HepG2 (cell line): ENCODE measurements around the gene SYMPK. TPM values are rescaled to one million over a fixed set of nuclear protein-coding genes. Genes with fewer than 3 reads are reported as not detected.
A peak's percentile ranks its signal among the peaks of the same experiment; 100 is the strongest.

Source experiments
- AKAP8 ChIP-seq: sonication (generic); formaldehyde crosslinking; IDR thresholded peaks from 2 replicates; pipeline ENCODE4 v1.5.1; 2020; ENCODE audit warnings: mild to moderate bottlenecking, missing genetic modification reagents
- CREB1 ChIP-seq, 2 experiments: fragments of 450-650 bp in 1 of 2; IDR thresholded peaks; 2 replicates each; pipeline ENCODE4 v1.6.1; 2016 to 2017; ENCODE audit warnings: control low read depth in 1 of 2, mild to moderate bottlenecking in 1 of 2, missing compliant biosample characterization in 1 of 2, missing genetic modification characterization in 1 of 2
- EZH2 ChIP-seq: conservative IDR thresholded peaks from 2 replicates; pipeline ENCODE4 v1.6.1; 2012; ENCODE audit warnings: mild to moderate bottlenecking, low read depth, low read length, moderate library complexity
- GATA4 ChIP-seq: sonication (generic); IDR thresholded peaks from 2 replicates; pipeline ENCODE4 v1.6.1; 2016; ENCODE audit warnings: antibody characterized with exemption, low read depth, borderline replicate concordance
- GTF3A ChIP-seq: sonication (generic); formaldehyde crosslinking; conservative IDR thresholded peaks from 2 replicates; pipeline ENCODE4 v1.4.0; 2020; ENCODE audit warnings: mild to moderate bottlenecking, missing genetic modification reagents
- HES4 ChIP-seq: sonication (generic); formaldehyde crosslinking; IDR thresholded peaks from 2 replicates; pipeline ENCODE4 v1.9.0; 2021; ENCODE audit warnings: mild to moderate bottlenecking, missing genetic modification reagents, borderline replicate concordance
- HOXD1 ChIP-seq: sonication (generic); formaldehyde crosslinking; IDR thresholded peaks from 2 replicates; pipeline ENCODE4 v1.5.0; 2020; ENCODE audit warnings: missing genetic modification reagents
- KLF11 ChIP-seq: IDR thresholded peaks from 2 replicates; pipeline ENCODE4 v1.6.1; 2016; ENCODE audit warnings: missing compliant biosample characterization
- MAFF ChIP-seq: IDR thresholded peaks from 2 replicates; pipeline ENCODE4 v1.6.1; 2011; ENCODE audit warnings: low read depth, low read length, improper control_type of control experiment
- MEF2D ChIP-seq: sonication (generic); formaldehyde crosslinking; IDR thresholded peaks from 2 replicates; pipeline ENCODE4 v1.5.1; 2020; ENCODE audit warnings: mild to moderate bottlenecking, missing genetic modification reagents
- NCOR1 ChIP-seq: fragments of 200-600 bp; sonication (generic); IDR thresholded peaks from 2 replicates; pipeline ENCODE4 v1.7.0; 2017; ENCODE audit warnings: antibody characterized with exemption, low read length, borderline replicate concordance
- YEATS4 ChIP-seq: sonication (generic); formaldehyde crosslinking; IDR thresholded peaks from 2 replicates; pipeline ENCODE4 v1.4.0; 2020; ENCODE audit warnings: missing genetic modification reagents, borderline replicate concordance
- ZFX ChIP-seq: sonication (generic); formaldehyde crosslinking; IDR thresholded peaks from 2 replicates; pipeline ENCODE4 v1.4.0; 2020; ENCODE audit warnings: mild to moderate bottlenecking, low read depth, missing genetic modification reagents, moderate library complexity
- ZNF256 ChIP-seq: sonication (generic); formaldehyde crosslinking; conservative IDR thresholded peaks from 2 replicates; pipeline ENCODE4 v1.4.0; 2020; ENCODE audit warnings: missing genetic modification reagents
- ZNF556 ChIP-seq: sonication (generic); formaldehyde crosslinking; IDR thresholded peaks from 2 replicates; pipeline ENCODE4 v1.4.0; 2020; ENCODE audit warnings: mild to moderate bottlenecking, missing genetic modification reagents, borderline replicate concordance
- ZNF878 ChIP-seq: sonication (generic); formaldehyde crosslinking; IDR thresholded peaks from 2 replicates; pipeline ENCODE4 v1.8.1; 2023; ENCODE audit warnings: mild to moderate bottlenecking, missing genetic modification reagents, moderate library complexity
- ZSCAN12 ChIP-seq: sonication (generic); formaldehyde crosslinking; IDR thresholded peaks from 2 replicates; pipeline ENCODE4 v1.9.0; 2021; ENCODE audit warnings: mild to moderate bottlenecking, missing genetic modification reagents
- polyA plus RNA-seq, 8 experiments: library from polyadenylated mRNA; depleted of rRNA in 3 of 8; stranded (reverse) in 7 of 8; unstranded in 1 of 8; fragments of >200 nt; fragmentation: Illumina TruSeq in 4 of 8; extraction: Trizol in 4 of 8; gene quantifications; 2 replicates each; pipeline versions ENCODE4 v1.2.1 to v1.2.3, GENCODE V29; 2011 to 2016; ENCODE audit warnings: low read depth in 4 of 8, missing spikeins in 1 of 8, mixed read lengths in 1 of 8; ENCODE audit not compliant: insufficient read depth in 1 of 8
- total RNA-seq, 5 experiments: library from RNA; depleted of rRNA; stranded (reverse); fragments of >200 nt; fragmentation: Illumina TruSeq; extraction: Trizol; gene quantifications; 2 replicates each; pipeline ENCODE4 v1.2.3, GENCODE V29; 2016; ENCODE audit warnings: low read depth in 1 of 5
- TF ChIP-seq, protein P1 (sequence below): IDR thresholded peaks from 2 replicates; pipeline ENCODE4 v1.6.1; 2016; ENCODE audit warnings: missing compliant biosample characterization, missing genetic modification reagents, borderline replicate concordance
- TF ChIP-seq, protein P2 (sequence below): sonication (generic); formaldehyde crosslinking; IDR thresholded peaks from 2 replicates; pipeline ENCODE4 v1.4.0; 2020; ENCODE audit warnings: mild to moderate bottlenecking, missing genetic modification reagents
- TF ChIP-seq, protein P3 (sequence below): sonication (generic); formaldehyde crosslinking; IDR thresholded peaks from 2 replicates; pipeline ENCODE4 v1.4.0; 2020; ENCODE audit warnings: missing genetic modification reagents
- TF ChIP-seq, protein P4 (sequence below): sonication (generic); formaldehyde crosslinking; IDR thresholded peaks from 2 replicates; pipeline ENCODE4 v1.5.0; 2020; ENCODE audit warnings: missing genetic modification reagents
- TF ChIP-seq, protein P5 (sequence below): sonication (generic); formaldehyde crosslinking; conservative IDR thresholded peaks from 2 replicates; pipeline ENCODE4 v1.8.0; 2022; ENCODE audit warnings: low read depth, missing genetic modification reagents

Gene SYMPK
- total and polyA plus RNA-seq, 2 of the 13 experiments (the other 11 are each of a cell fraction or from before 2014, with no cell fraction given): 21.9 to 55.7 TPM

DNA sequence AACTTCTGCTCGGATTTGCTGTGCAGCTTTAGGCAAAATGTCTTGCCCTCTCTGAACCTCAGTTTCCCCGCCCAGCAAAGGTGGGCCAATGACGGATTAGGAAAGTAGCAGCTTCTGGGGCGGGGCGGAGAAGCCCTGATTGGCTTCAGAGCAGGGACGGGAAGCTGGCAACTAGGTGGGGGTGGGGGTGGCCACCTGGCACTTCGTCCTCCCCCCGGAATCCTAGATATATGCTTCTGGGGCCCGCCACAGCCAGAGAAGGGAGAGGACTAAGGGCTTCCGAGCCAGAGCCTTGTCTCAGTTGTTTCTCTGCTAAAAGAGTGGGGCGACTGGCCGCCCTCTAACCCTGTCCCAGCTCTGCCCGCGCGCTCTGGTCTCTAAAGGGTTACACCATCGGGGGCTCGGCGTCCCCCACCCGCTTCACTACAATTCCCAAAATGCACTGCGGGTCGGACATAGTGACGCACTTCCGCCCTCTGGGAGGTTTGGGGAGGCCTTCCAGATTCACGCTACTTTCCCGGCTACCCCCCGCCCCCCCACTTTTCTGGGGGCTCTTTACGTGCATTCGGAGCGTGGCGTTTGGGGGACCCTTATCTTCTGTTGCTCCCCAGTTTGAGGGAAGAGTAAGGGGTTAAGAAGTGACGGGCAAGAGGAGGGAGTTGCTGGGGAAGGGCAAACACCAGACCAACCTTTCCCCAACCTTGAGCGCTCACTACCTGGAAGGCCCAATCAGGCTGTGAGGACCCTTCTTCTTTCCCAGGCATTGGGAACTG lies 23.7 kb upstream of the SYMPK start (continued):
- TF ChIP-seq CREB1 (IDR thresholded peaks at IDR 0.05) (peak; percentile 86), CREB1 (CRISPR knock-in tag; IDR thresholded peaks at IDR 0.05) (peak; percentile 97), GTF3A (CRISPR knock-in tag) (no peak), ZFX (peak; percentile 95), ZNF256 (no peak), NCOR1 (no peak), EZH2 (no peak), YEATS4 (CRISPR knock-in tag) (peak; percentile 73), MAFF (no peak), ZSCAN12 (CRISPR knock-in tag) (no peak), ZNF878 (CRISPR knock-in tag) (peak; percentile 54; the same call in 1 of the 2 replicates), AKAP8 (CRISPR knock-in tag) (no peak), GATA4 (no peak), MEF2D (peak; percentile 69), HOXD1 (CRISPR knock-in tag) (no peak; the same call in 1 of the 2 replicates), ZNF556 (CRISPR knock-in tag) (peak; percentile 73; the same call in 1 of the 2 replicates), KLF11 (CRISPR knock-in tag) (peak; percentile 47; the same call in 1 of the 2 replicates), HES4 (peak; percentile 59; the same call in 1 of the 2 replicates)
- TF ChIP-seq, protein P1, sequence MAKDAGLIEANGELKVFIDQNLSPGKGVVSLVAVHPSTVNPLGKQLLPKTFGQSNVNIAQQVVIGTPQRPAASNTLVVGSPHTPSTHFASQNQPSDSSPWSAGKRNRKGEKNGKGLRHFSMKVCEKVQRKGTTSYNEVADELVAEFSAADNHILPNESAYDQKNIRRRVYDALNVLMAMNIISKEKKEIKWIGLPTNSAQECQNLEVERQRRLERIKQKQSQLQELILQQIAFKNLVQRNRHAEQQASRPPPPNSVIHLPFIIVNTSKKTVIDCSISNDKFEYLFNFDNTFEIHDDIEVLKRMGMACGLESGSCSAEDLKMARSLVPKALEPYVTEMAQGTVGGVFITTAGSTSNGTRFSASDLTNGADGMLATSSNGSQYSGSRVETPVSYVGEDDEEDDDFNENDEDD (CRISPR knock-in tag): no peak
- TF ChIP-seq, protein P2, sequence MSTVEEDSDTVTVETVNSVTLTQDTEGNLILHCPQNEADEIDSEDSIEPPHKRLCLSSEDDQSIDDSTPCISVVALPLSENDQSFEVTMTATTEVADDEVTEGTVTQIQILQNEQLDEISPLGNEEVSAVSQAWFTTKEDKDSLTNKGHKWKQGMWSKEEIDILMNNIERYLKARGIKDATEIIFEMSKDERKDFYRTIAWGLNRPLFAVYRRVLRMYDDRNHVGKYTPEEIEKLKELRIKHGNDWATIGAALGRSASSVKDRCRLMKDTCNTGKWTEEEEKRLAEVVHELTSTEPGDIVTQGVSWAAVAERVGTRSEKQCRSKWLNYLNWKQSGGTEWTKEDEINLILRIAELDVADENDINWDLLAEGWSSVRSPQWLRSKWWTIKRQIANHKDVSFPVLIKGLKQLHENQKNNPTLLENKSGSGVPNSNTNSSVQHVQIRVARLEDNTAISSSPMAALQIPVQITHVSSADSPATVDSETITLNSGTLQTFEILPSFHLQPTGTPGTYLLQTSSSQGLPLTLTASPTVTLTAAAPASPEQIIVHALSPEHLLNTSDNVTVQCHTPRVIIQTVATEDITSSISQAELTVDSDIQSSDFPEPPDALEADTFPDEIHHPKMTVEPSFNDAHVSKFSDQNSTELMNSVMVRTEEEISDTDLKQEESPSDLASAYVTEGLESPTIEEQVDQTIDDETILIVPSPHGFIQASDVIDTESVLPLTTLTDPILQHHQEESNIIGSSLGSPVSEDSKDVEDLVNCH (CRISPR knock-in tag): no peak
- TF ChIP-seq, protein P3, sequence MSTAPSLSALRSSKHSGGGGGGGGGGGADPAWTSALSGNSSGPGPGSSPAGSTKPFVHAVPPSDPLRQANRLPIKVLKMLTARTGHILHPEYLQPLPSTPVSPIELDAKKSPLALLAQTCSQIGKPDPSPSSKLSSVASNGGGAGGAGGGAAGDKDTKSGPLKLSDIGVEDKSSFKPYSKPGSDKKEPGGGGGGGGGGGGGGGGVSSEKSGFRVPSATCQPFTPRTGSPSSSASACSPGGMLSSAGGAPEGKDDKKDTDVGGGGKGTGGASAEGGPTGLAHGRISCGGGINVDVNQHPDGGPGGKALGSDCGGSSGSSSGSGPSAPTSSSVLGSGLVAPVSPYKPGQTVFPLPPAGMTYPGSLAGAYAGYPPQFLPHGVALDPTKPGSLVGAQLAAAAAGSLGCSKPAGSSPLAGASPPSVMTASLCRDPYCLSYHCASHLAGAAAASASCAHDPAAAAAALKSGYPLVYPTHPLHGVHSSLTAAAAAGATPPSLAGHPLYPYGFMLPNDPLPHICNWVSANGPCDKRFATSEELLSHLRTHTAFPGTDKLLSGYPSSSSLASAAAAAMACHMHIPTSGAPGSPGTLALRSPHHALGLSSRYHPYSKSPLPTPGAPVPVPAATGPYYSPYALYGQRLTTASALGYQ: 0 out of 2 replicates have a peak, but pooled peaks have one; percentile 22
- TF ChIP-seq, protein P4, sequence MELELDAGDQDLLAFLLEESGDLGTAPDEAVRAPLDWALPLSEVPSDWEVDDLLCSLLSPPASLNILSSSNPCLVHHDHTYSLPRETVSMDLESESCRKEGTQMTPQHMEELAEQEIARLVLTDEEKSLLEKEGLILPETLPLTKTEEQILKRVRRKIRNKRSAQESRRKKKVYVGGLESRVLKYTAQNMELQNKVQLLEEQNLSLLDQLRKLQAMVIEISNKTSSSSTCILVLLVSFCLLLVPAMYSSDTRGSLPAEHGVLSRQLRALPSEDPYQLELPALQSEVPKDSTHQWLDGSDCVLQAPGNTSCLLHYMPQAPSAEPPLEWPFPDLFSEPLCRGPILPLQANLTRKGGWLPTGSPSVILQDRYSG (CRISPR knock-in tag): no peak
- TF ChIP-seq, protein P5, sequence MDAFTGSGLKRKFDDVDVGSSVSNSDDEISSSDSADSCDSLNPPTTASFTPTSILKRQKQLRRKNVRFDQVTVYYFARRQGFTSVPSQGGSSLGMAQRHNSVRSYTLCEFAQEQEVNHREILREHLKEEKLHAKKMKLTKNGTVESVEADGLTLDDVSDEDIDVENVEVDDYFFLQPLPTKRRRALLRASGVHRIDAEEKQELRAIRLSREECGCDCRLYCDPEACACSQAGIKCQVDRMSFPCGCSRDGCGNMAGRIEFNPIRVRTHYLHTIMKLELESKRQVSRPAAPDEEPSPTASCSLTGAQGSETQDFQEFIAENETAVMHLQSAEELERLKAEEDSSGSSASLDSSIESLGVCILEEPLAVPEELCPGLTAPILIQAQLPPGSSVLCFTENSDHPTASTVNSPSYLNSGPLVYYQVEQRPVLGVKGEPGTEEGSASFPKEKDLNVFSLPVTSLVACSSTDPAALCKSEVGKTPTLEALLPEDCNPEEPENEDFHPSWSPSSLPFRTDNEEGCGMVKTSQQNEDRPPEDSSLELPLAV (CRISPR knock-in tag): no peak
